ENCODE data around the gene PHC2. TPM values are rescaled to one million over a fixed set of nuclear protein-coding genes. Genes with fewer than 3 reads are reported as not detected.

Gene PHC2
- total RNA-seq, 6 donors from 2014 or later, result 103 to 173 (median 129) TPM

DNA sequence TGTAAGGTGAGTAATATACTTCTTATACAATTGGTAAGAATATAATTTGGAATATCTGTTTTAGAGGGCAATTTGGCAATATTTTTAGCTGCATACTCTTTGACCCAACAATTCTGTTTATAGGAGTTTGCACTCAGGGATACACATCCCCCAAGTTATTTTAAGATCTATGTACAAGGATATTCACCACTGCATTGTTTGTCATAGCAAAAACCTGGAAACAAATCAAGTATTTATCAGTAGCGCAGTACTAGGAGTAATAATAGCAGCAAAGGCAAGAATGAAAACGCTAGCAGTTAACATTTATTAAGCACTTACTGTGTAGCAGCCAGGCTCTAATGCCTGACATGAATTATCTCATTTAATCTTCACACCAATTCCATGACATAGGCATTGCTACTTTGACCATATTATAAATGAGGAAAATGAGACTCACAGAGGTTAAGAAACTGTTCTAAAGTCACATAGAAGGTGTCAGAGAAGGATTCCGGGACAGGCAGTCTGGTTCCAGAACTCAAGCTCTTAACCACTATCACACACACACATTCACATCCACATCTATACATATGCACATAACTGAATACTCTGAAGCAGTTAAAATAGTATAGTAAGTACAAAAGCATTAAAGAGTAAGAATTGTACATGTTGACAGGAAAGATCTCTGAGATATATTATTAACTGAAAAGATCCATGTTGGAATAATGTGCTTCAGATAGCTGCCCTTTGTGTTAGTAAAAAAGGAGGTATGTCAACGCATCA lies 30.6 kb downstream of the PHC2 start:
- no peaks in the 10 kb centered on the region for H3K36me3 ChIP-seq
- H3K9me3 ChIP-seq, result no peaks in the 10 kb centered on the region
- no peaks in the 10 kb centered on the region for H3K27me3 ChIP-seq
- no peak overlapping the region for H3K27ac ChIP-seq
- TF ChIP-seq CTCF (IDR thresholded peaks at IDR 0.05) (no peak), POLR2A (IDR thresholded peaks at IDR 0.05) (no peak), EP300 (IDR thresholded peaks at IDR 0.05) (no peak), POLR2AphosphoS5 (IDR thresholded peaks at IDR 0.05) (no peak)
- 73 to 74% methylated on average over 4 of the region's 4 CpGs for WGBS, 2 donors
- H3K4me3 ChIP-seq, result no peak overlapping the region
- peaks cover 4 to 17% (median 7%) of the 10 kb centered on the region in 4 donors for H3K4me1 ChIP-seq
- ATAC-seq (ENCODE audit: low FRiP score in 2 of 2) (no peak), DNase-seq (no peak)

DNA sequence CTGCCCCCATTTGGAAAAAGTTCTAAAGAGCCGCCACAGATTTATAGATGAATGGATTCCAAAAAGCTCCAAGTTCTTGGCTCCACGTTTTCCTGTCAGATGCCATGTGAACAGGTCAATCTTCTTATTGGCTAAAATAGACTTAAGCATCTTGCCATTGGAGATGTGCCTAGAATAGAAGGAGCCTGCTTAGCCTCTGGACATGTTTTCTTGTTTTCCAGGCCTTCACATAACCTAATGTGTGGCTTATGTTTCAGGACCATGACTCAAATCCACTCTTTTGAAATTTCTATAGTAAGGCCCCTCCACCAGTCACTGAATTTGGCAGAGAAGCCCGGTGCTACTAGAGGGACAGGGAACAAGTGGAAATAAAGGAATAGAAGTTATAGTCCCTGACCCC lies 31.5 kb downstream of the PHC2 start:
- Histone ChIP-seq H3K4me1 (peaks cover 4 to 17% (median 7%) of the 10 kb centered on the region in 4 donors), H3K27me3 (no peaks in the 10 kb centered on the region), H3K27ac (no peak overlapping the region), H3K36me3 (no peaks in the 10 kb centered on the region), H3K9me3 (no peaks in the 10 kb centered on the region), H3K4me3 (no peak overlapping the region)
- ATAC-seq (ENCODE audit: low FRiP score in 2 of 2), result no peak
- no peak for DNase-seq
- TF ChIP-seq EP300 (IDR thresholded peaks at IDR 0.05), result no peak
- no peak for TF ChIP-seq POLR2AphosphoS5 (IDR thresholded peaks at IDR 0.05)
- TF ChIP-seq CTCF (IDR thresholded peaks at IDR 0.05), result no peak
- no peak for TF ChIP-seq POLR2A (IDR thresholded peaks at IDR 0.05)
- WGBS, 2 donors, result 73 to 79% methylated on average over 3 of the region's 3 CpGs

DNA sequence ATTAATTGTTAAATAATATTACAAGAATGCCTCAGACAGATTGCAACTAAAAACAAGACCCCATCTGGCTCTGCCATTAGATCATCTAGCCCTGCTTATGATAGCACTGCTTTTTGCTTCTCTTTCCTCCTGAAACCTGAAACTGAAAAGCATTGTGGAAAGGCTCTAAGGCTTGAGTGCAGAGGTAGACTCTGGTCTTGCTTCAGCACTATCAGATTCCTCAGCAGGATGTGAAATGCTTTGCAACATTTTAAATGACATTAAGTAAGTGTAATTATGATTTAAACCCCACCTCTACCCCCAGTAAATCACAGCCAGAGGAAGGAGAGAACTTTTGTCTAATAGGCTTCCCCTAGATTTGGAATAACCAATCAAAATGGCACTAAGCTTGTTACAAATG lies 32.9 kb downstream of the PHC2 start:
- no peak overlapping the region for H3K27ac ChIP-seq
- no peaks in the 10 kb centered on the region for H3K27me3 ChIP-seq
- DNase-seq, result no peak
- no peak for TF ChIP-seq POLR2A (IDR thresholded peaks at IDR 0.05)
- no peak for ATAC-seq (ENCODE audit: low FRiP score in 2 of 2)
- no peaks in the 10 kb centered on the region for H3K9me3 ChIP-seq
- H3K36me3 ChIP-seq, result no peaks in the 10 kb centered on the region
- H3K4me3 ChIP-seq, result no peak overlapping the region
- peaks cover 4 to 17% (median 7%) of the 10 kb centered on the region in 4 donors for H3K4me1 ChIP-seq

GRCh38 chr1:33397125-33397506 lies 33.8 kb downstream of the PHC2 start:
- ATAC-seq (ENCODE audit: low FRiP score in 2 of 2) (peak; percentile 32 to 41), DNase-seq (peak in 1 of 2 donors; percentile 66)
- Histone ChIP-seq H3K4me3 (no peak overlapping the region), H3K27me3 (no peaks in the 10 kb centered on the region), H3K4me1 (peaks cover 4 to 17% (median 7%) of the 10 kb centered on the region in 4 donors), H3K27ac (no peak overlapping the region), H3K36me3 (no peaks in the 10 kb centered on the region), H3K9me3 (no peaks in the 10 kb centered on the region)
- TF ChIP-seq EP300 (IDR thresholded peaks at IDR 0.05) (no peak), POLR2AphosphoS5 (IDR thresholded peaks at IDR 0.05) (no peak), POLR2A (IDR thresholded peaks at IDR 0.05) (no peak), CTCF (IDR thresholded peaks at IDR 0.05) (no peak)
- WGBS, 2 donors, result 33 to 60% methylated on average over 2 of the region's 2 CpGs

- Histone ChIP-seq H3K4me3 (no peak overlapping the region), H3K27ac (peak overlapping the region in 1 of 4 donors; percentile 49), H3K9me3 (no peaks in the 10 kb centered on the region), H3K4me1 (peaks cover 4 to 17% (median 7%) of the 10 kb centered on the region in 4 donors), H3K27me3 (no peaks in the 10 kb centered on the region), H3K36me3 (no peaks in the 10 kb centered on the region)
- ATAC-seq (ENCODE audit: low FRiP score in 2 of 2), result peak in 1 of 2 donors; percentile 68
- WGBS, 2 donors, result 42 to 70% methylated on average over 9 to 10 of the region's 10 CpGs
- no peak for TF ChIP-seq EP300 (IDR thresholded peaks at IDR 0.05)
- no peak for TF ChIP-seq POLR2AphosphoS5 (IDR thresholded peaks at IDR 0.05)
- TF ChIP-seq CTCF (IDR thresholded peaks at IDR 0.05), result no peak
- TF ChIP-seq POLR2A (IDR thresholded peaks at IDR 0.05), result no peak
- DNase-seq, result peak in 1 of 2 donors; percentile 31
Observed at GRCh38 chr1:33396188-33397124, 34.4 kb downstream of the PHC2 start.
